HG02884 (cell line): ENCODE measurements around the gene SYT11.
"Not testable (repeated sequence)": the region's sequence is repeated elsewhere in the genome, so short reads cannot be mapped to it uniquely, and the experiment has no call there.

ENCODE experiments used
- ATAC-seq: cut with Tn5 transposase; IDR thresholded peaks from one replicate; pipeline ENCODE4 v1.9.1; 2021; ENCODE audit warnings: mild to moderate bottlenecking, moderate library complexity; ENCODE audit not compliant: unreplicated experiment

Gene SYT11

DNA sequence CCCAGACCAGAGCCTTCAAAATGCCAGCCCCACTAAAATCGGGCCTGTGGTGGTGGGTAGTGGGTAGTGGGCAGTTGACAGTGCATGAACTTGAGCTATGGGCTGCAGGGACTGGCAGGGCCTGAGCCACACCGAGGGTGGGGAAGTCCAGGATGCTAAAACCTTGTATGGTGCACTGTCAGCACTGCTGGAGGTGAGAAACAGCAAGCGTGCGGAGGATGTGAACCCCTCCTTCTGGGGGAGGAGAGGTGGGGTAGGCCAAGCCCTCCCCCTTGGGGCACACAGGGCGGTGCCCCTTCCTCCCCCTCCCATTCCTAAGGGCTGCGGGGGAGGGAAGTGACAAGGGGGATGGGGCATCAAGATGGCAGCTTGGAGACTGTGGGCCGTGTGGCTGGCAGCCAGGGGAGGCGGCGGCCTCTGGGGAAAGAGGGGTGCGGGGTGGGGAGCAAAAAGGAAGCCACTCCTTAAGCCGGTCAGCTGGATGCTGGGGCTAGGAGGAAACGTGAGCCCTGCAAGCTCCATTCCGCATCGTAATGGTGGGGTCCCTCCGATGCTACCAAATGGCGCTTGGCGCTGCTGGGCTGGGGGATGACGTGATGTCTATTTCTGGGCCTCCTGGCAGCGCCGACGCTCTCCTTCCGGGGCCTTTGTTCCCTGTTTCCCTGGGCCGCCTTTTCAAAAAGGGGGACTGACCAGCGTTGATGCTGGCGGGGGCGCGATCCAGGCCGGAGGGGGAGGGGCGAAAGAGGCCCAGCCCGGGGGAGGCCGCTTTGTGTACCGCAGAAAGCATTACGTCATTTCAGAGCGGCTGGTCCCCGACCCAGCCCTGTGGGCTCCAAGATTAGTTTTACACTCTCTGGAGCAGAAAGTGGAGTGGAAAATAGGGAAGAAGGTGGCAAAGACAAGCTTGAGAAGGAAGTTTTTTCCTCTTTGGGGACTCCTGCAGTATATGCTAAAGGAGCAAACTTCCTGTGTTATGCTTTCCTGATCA lies 809 bp downstream of the SYT11 start:
- no peak for ATAC-seq

- ATAC-seq: no peak
Observed at GRCh38 chr1:155860970-155861510, 1.7 kb downstream of the SYT11 start.

GRCh38 chr1:155861896-155862295 lies 2.5 kb downstream of the SYT11 start:
- ATAC-seq: no peak

DNA sequence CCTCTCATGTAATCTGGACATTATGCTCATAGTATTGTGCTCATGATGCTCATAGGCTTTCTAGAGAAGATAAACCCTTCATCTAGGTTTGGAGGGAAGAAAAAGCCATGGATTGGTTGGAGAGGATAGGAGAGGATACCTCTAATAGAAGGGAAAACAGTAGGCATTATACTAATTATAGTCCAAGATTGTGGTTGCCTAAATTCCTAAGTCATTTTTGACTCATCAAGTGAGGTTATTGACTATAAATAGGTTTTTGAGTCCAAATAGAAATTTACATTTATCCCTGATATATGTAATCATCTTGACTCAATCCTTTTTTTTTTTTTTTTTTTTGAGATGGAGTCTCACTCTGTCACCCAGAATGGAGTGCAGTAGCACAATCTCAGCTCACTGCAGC lies 5.0 kb downstream of the SYT11 start:
- no peak for ATAC-seq

DNA sequence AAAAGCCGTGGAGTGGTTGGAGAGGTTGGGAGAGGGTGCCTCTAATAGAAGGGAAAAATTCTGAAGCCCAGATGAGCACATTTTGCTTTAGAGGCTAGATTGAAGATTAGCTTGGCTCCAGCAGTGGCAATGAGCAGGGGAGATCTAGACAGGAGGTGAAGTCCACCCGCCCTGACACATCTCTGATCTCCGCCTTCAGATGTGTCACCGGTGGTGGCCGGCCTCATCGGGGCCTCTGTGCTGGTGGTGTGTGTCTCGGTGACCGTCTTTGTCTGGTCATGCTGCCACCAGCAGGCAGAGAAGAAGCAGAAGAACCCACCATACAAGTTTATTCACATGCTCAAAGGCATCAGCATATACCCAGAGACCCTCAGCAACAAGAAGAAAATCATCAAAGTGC lies 8.4 kb downstream of the SYT11 start:
- ATAC-seq: no peak

- ATAC-seq: no peak
Observed at GRCh38 chr1:155871390-155871789, 12.0 kb downstream of the SYT11 start.

DNA sequence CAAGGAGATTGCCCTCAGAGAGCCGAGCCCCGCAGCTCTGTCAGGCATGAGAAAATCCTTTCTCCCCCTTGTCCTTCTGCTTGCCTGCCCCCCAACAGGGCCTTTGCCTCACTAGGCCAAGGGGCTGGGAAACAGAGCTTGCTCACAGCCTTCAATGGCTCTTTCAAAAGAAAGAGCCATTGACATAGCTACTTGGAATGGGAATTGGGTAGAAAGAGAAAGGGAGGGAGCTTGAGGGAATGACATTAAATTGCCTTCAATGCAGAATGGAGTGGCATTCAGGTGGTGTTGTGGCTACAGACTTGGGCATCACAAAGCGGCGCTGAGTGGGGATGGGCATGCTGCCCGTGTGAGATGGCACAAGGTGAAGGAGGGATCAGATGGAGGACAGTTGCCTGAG lies 13.2 kb downstream of the SYT11 start:
- no peak for ATAC-seq

DNA sequence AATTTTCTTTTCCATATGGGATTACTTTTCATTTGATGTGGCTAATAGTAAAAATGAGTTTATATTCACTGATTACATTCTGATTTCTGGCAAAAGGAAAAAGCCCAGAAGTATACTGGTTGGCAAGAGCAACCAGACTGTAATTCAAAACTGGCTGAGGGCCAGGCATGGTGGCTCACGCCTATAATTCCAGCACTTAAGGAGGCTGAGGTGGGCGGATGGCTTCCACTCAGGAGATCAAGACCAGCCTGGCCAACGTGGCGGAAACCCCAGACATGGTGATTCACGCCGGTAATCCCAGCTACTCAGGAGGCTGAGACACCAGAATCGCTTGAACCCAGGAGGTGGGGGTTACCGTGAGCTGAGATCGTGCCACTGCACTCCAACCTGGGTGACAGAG lies 14.5 kb downstream of the SYT11 start:
- ATAC-seq: no peak

DNA sequence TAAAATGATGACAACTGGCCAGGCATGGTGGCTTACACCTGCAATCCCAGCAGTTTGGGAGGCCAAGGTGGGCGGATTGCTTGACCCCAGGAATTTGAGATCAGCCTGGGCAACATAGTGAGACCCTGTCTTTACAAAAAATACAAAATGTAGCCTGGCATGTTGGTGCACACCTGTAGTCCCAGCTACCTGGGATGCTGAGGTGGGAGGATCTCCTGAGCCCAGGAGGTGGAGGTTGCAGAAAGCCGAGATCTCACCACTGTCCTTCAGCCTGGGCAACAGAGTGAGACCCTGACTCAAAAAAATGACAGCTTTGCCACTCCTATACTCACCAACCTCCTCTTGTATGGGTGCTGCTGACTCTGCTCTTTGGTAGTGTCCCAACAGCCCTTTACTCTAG lies 18.6 kb downstream of the SYT11 start:
- no peak for ATAC-seq

GRCh38 chr1:155880251-155880650 lies 20.9 kb downstream of the SYT11 start:
- ATAC-seq: no peak

DNA sequence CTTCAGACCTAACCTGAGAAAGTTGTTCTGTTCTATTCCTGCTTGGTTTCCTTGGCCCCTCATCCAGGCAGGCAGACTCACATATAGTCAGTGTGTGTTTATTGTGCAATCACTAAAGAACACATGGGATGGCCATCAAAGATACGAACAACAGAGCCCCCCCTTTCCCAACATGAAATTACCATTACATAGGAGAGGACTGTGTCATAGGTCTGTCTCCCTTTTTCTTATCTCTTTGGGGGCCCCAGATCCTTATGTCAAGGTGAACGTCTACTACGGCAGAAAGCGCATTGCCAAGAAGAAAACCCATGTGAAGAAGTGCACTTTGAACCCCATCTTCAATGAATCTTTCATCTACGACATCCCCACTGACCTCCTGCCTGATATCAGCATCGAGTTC lies 21.6 kb downstream of the SYT11 start:
- ATAC-seq: no peak

DNA sequence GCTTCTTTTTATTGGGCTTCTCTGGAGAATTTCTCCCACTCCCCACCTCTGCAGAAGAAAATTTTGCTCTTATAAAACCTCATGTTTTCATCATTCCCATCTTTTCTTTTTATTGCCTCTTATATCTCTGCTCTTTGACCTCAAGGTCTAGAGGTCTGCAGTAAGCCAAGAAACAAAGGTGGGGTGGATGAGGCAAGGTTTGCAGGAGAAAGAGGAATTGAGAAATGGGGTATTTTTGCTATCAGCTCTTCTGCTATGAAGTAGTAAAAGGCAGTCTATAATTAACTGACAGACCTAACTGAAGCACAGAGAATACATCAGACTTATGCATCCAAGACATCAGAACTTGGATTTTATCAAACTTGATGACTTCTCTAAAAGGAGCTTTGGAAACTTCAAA lies 22.9 kb downstream of the SYT11 start:
- ATAC-seq: no peak

DNA sequence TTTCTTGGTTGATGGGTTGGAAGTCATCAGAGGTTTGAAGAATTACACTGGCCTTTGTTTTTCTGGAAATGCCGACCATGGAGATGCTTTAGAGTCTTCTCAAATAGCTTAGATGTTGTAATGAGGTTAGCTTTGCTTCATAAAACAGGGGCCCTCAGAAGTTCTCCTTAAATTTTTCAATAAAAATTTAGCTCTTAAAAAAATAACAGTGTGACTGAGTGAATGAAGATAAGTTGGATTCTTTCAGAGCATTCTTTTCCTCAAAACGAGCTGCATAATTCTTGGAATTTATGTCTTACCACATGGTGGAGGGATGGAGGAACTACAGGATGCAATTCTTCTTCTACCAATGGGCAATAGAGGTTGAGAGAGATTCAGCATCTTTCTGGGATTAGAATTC lies 23.4 kb downstream of the SYT11 start:
- ATAC-seq: no peak

GRCh38 chr1:155884031-155884960 lies 24.9 kb downstream of the SYT11 start:
- no peak for ATAC-seq

GRCh38 chr1:155884982-155885381 lies 25.6 kb downstream of the SYT11 start:
- no peak for ATAC-seq

DNA sequence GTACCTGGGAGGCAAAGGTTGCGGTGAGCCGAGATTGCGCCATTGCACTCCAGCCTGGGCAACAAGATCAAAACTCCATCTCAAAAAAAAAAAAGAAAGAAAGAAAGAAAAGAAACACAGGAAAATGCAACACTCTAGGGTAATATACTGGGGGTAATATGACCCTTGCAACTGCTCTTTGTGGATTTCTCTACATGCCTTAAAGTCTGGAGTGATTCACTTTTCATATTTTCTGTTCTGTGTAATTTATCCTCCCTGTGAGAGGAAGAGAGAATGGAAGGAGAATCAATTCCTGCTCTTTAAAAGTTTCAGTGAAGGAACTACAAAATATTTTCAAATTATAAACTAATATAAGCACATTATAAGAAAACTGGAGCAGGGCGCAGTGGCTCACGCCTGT lies 29.1 kb downstream of the SYT11 start:
- no peak for ATAC-seq

GRCh38 chr1:155889566-155889965 lies 30.2 kb downstream of the SYT11 start:
- no peak for ATAC-seq

DNA sequence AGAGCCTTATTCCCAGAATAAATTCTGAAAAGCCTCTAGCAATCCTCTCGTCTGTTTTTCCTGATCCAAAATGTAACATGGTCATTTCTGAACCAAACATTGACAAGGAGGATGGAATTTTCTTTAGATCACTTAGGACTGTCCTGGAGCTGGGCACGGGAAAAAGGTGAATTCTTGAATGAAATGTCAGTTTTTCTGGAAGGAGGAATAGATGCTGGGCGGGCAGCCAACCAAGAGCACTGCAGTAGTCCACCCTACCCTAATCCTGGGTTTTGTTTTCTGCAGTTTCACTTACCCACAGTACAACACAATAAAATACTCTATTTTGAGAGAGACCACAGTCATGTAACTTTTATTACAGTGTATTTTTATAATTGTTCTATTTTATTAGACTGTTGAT lies 30.9 kb downstream of the SYT11 start:
- no peak for ATAC-seq

DNA sequence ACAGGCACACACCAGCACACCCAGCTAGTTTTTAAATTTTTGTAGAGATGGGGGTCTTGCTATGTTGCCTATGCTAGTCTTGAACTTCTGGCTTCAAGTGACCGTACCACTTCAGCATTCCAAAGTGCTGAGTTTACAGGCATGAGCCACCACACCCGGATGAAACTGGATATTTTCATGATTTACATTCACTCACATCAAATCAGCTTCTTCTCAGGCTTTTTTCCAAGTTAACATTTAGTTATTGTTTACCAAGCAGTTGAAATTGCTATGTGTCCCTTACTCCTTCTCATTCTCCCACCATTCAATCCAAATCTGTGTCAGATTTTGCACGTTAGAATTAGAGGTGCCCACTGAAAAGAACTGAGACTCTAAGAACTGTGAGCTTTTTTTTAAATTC lies 33.4 kb downstream of the SYT11 start:
- ATAC-seq: no peak

DNA sequence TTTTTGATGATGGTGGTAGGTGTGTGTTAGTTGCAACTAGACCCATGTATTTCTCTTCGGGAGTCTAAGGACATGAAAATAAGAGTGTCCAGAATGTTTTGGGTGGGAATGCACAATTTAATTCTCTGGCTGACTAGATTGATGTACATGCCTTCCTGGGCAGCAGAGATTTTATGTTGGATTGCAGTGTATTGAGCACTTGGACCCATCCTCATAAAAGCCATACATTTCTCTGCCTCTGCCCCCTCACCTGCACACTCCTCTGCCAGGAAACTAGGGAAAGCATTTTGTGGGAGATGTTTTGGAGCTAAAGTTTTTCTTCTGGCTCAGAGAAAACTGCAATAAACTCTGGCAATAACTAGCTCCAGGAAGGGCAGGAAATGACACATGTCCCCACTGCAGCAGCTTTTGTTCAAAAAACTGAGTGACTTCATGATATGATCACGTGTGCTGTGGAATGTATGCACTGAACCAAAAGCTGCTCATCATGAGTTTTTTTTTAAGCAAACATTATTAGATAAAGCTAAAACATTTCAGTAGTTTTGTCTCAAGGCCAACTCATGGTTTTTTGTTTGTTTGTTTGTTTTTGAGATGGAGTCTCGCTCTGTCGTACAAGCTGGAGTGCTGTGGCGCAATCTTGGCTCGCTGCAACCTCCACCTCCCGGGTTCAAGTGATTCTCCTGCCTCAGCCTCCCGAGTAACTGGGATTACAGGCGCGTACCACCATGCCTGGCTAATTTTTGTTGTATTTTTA lies 34.2 kb downstream of the SYT11 start:
- no peak for ATAC-seq

GRCh38 chr1:155895617-155896016 lies 36.2 kb downstream of the SYT11 start:
- ATAC-seq: not testable (repeated sequence)
